HUES6 (cell line): ENCODE measurements around the gene RSPO1.
A peak's percentile ranks its signal among the peaks of the same experiment; 100 is the strongest.

Source experiments
- H3K27ac ChIP-seq: 2 replicates; pipeline ENCODE4 v1.7.0; 2013; ENCODE audit warnings: low read depth, mild to moderate bottlenecking, low read length, inconsistent platforms
- H3K27me3 ChIP-seq: 2 replicates; pipeline ENCODE4 v1.6.1; 2013; ENCODE audit warnings: low read length; ENCODE audit not compliant: control insufficient read depth, insufficient read depth
- H3K36me3 ChIP-seq: 2 replicates; pipeline ENCODE4 v1.6.1; 2013; ENCODE audit warnings: low read length; ENCODE audit not compliant: control insufficient read depth, insufficient read depth
- H3K4me1 ChIP-seq: 2 replicates; pipeline ENCODE4 v1.6.1; 2013; ENCODE audit warnings: low read length; ENCODE audit not compliant: control insufficient read depth, insufficient read depth
- H3K4me3 ChIP-seq: 2 replicates; pipeline ENCODE4 v1.5.1; 2013; ENCODE audit warnings: low read depth, low read length
- H3K9ac ChIP-seq: one replicate; pipeline ENCODE4 v1.6.1; 2013; ENCODE audit warnings: mild to moderate bottlenecking, low read length
- H3K9me3 ChIP-seq: 2 replicates; pipeline ENCODE4 v1.6.1; 2013; ENCODE audit warnings: low read depth, low read length; ENCODE audit not compliant: control insufficient read depth, insufficient read depth

The RSPO1 gene

DNA sequence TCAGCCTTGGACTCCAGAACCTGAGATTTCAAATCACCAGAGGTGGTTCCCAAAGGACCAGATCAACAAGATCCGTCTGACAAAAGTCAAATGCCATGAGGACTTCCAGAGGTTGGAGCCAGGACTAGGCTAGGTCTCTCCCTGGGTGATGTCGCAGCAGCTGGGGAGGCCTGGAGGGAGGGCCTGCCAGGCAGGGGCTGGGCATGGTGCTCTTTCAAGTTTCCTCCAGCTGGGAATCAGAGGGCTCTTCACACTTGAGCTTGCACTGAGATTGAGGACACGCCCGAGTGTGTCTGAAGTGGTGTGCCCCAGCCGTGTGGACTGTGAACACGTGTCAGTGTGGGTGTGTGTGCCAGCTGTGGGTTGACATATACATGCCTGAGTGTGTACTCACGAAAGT, 21.3 kb upstream of the RSPO1 start:
- Histone ChIP-seq H3K9ac (no peak overlapping the region), H3K4me3 (no peak overlapping the region), H3K9me3 (no peaks in the 10 kb centered on the region), H3K27me3 (peaks cover 18% of the 10 kb centered on the region; the same call in 1 of the 2 replicates), H3K27ac (no peak overlapping the region), H3K4me1 (peaks cover 10% of the 10 kb centered on the region), H3K36me3 (no peaks in the 10 kb centered on the region)

DNA sequence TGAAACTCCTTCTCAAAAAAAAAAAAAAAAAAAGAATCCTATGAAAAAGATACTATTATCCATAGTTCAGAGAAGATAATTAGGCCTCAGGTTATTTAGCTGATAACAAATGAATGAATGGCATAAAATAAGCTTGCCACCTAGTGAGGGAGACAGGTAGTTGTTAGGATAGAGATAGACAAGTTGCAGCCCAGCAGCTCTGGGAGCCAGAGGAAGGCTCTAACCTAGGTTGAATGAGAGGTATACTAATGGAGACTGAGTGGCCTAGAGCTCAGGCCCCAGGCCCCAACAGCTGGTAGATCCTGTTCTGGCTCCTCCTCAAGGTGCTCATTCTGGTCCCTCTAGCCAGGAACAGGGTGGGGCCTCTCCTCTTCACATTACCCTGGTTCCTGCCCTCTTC, 20.6 kb upstream of the RSPO1 start:
- Histone ChIP-seq H3K9me3 (no peaks in the 10 kb centered on the region), H3K36me3 (no peaks in the 10 kb centered on the region), H3K9ac (no peak overlapping the region), H3K4me1 (peaks cover 3% of the 10 kb centered on the region; the same call in 1 of the 2 replicates), H3K4me3 (no peak overlapping the region), H3K27ac (no peak overlapping the region), H3K27me3 (peaks cover 14% of the 10 kb centered on the region; the same call in 1 of the 2 replicates)

DNA sequence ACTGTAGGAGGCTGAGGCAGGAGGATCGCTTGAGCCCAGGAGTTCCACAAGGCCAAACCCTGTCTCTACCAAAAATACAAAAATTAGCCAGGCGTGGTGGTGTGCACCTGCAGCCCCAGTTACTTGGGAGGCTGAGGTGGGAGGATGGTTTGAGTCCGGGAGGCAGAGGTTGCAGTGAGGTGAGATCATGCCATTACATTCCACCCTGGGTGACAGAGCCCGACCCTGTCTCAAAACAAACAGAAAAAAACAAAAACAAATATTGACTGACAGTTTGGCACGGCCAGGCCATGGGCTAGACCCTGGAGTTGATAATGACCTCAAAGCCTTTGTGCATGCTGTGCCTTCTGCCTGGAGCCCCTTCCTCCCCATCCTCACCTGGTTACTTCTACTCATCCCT, 19.2 kb upstream of the RSPO1 start:
- Histone ChIP-seq H3K36me3 (no peaks in the 10 kb centered on the region), H3K9ac (no peak overlapping the region), H3K27me3 (peaks cover 9% of the 10 kb centered on the region; the same call in 1 of the 2 replicates), H3K27ac (no peak overlapping the region), H3K4me3 (no peak overlapping the region), H3K9me3 (no peaks in the 10 kb centered on the region), H3K4me1 (no peaks in the 10 kb centered on the region)

DNA sequence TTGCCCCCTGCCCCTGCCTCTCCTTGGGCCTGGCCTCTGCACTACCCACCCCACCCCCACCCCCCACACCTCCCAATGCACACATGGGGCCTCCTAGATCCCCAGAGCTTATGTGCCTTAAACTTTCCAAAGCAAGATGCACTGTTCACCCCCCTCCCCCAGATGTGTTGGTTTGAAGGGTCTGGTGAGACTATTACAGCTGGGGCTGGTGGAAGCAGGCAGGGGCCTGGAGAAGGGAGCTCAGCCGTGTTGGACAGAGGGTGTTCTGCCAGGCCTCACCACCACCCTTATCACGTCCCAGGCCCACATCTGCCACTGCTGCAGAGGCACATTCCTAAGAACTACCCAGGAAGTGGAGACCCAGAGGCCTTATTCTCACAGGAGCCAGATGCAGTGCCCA, 18.3 kb upstream of the RSPO1 start:
- Histone ChIP-seq H3K36me3 (no peaks in the 10 kb centered on the region), H3K27me3 (peaks cover 9% of the 10 kb centered on the region; the same call in 1 of the 2 replicates), H3K27ac (no peak overlapping the region), H3K4me1 (no peaks in the 10 kb centered on the region), H3K9ac (no peak overlapping the region), H3K9me3 (no peaks in the 10 kb centered on the region), H3K4me3 (no peak overlapping the region)

DNA sequence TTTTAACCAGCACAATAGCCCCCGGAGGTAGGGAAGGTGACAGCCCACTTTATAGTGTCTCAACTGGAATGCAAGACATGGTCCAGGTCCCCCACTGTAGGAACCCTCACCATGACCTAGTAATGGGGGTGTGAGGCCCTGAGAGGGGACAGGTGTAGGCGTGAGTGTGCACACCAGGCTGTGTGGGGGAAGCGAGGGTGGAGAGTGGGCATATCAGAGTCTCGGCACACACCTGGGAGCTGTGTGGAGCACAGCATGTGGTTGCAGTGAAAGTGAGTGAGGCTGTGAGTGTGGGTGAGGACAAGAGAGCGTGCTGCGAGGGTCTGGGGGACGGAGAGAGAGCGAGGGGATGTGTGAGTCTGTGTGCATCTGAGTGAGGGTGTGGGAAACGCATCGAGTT, 17.1 kb upstream of the RSPO1 start:
- H3K4me3 ChIP-seq = no peak overlapping the region
- no peaks in the 10 kb centered on the region for H3K36me3 ChIP-seq
- H3K9me3 ChIP-seq = no peaks in the 10 kb centered on the region
- H3K9ac ChIP-seq = no peak overlapping the region
- no peak overlapping the region for H3K27ac ChIP-seq
- peaks cover 9% of the 10 kb centered on the region; the same call in 1 of the 2 replicates for H3K27me3 ChIP-seq
- no peaks in the 10 kb centered on the region for H3K4me1 ChIP-seq

DNA sequence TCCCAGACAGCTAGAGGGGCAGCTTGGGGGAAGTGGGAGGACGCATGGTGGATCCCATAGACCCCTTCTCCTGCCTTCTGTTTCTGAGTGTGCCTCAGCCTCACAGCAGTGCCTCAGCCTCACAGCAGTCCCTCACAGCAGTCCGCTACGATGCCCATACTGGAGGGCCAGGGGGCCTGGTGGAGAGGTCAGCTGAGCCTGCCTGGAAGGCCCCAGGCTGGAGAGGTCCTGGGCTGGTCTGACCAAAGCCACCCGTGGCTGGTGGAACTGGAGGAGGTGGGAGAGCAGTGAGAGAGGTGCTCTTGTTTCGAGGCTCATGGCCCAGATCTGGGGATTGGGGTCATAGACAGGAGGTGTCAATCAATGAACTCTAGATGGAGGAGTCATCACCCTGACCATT, 16.0 kb upstream of the RSPO1 start:
- H3K27me3 ChIP-seq = peaks cover 14% of the 10 kb centered on the region; the same call in 1 of the 2 replicates
- H3K36me3 ChIP-seq = no peaks in the 10 kb centered on the region
- H3K27ac ChIP-seq = no peak overlapping the region
- no peak overlapping the region for H3K4me3 ChIP-seq
- H3K9me3 ChIP-seq = no peaks in the 10 kb centered on the region
- no peaks in the 10 kb centered on the region for H3K4me1 ChIP-seq
- H3K9ac ChIP-seq = no peak overlapping the region

DNA sequence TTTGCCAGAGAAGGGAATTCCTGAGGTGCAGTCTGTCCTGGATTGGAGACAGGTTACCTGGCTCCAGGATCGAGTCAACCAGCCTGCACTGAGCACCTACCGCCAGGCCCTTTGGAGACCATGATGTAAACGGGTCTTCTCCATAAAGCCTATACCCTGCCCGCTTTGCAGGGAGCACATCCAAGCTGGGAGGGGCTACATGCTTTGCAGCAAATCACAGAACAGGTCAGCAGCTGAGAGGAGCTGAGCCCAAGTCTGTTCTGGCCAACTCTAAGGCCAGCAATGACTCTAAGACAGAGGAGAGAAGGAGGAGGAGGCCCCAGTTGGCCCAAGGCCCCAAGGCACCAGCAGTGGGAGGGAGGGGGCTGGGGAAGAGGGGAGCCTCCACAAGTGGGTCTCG, 15.5 kb upstream of the RSPO1 start:
- H3K36me3 ChIP-seq = no peaks in the 10 kb centered on the region
- no peaks in the 10 kb centered on the region for H3K9me3 ChIP-seq
- no peaks in the 10 kb centered on the region for H3K4me1 ChIP-seq
- H3K9ac ChIP-seq = no peak overlapping the region
- no peak overlapping the region for H3K4me3 ChIP-seq
- peaks cover 10% of the 10 kb centered on the region; the same call in 1 of the 2 replicates for H3K27me3 ChIP-seq
- no peak overlapping the region for H3K27ac ChIP-seq

DNA sequence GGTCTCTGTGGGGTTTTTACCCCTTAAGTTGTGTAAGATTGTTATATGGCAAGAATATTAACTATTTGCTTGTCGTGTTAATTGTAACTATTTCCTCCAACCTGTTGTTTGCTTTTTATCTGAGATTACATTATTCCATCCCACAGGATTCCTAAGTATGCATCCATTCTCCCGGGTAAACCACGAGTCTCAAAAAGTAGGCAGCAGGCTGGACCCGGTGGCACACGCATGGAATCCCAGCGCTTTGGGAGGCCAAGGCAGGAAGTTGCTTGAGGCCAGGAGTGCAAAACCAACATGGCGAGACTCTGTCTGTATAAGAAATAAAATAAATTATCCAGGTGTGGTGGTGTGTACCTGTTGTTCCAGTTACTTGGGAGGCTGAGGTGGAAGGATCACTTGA, 12.6 kb upstream of the RSPO1 start:
- Histone ChIP-seq H3K36me3 (no peaks in the 10 kb centered on the region), H3K27me3 (peaks cover 29% of the 10 kb centered on the region), H3K4me1 (no peaks in the 10 kb centered on the region), H3K9me3 (no peaks in the 10 kb centered on the region), H3K9ac (no peak overlapping the region), H3K4me3 (no peak overlapping the region), H3K27ac (no peak overlapping the region)

DNA sequence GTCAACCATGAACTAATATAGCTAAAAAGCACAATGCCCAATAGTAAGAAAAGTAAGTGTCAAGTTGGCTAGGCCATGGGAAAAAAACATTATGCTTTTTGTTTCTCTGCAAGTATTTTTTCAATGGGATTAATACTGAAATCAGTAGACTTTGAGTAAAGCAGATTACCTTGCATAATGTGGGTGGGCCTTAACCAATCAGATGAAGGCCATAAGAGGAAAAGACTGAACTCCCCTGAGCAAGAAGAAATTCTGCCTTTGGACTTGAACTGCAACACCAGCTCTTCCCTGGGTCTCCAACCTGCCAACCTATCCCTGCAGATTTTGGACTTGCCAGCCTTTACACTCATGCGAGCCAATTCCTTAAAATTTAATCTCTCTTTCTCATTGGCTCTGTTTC, 6.4 kb upstream of the RSPO1 start:
- H3K9ac ChIP-seq = no peak overlapping the region
- H3K36me3 ChIP-seq = no peaks in the 10 kb centered on the region
- H3K4me3 ChIP-seq = no peak overlapping the region
- no peaks in the 10 kb centered on the region for H3K9me3 ChIP-seq
- H3K27me3 ChIP-seq = peaks cover 89% of the 10 kb centered on the region
- no peak overlapping the region for H3K27ac ChIP-seq
- H3K4me1 ChIP-seq = no peaks in the 10 kb centered on the region

DNA sequence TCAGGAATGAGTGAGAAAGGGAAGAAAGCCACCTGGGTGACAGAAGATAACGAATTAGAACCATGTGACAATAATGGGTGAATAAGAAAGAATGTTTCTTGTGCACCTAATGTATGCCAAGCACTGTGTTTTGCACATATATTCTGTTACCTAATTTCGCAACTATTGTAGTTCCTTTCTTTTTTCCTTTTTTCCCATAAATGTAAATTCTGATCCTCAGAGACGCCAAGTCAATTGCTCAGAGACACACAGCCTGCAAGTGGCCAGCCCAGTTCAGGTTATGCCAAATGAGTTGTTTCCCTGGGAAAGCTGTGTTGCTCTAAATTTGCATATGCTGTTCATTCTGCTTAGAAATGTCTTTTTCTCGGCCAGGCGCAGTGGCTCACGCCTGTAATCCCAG, 1.7 kb upstream of the RSPO1 start:
- peaks cover 9% of the 10 kb centered on the region for H3K4me1 ChIP-seq
- peaks cover 100% of the 10 kb centered on the region for H3K27me3 ChIP-seq
- H3K4me3 ChIP-seq = no peak overlapping the region
- H3K27ac ChIP-seq = no peak overlapping the region
- H3K9ac ChIP-seq = no peak overlapping the region
- H3K9me3 ChIP-seq = no peaks in the 10 kb centered on the region
- no peaks in the 10 kb centered on the region for H3K36me3 ChIP-seq

DNA sequence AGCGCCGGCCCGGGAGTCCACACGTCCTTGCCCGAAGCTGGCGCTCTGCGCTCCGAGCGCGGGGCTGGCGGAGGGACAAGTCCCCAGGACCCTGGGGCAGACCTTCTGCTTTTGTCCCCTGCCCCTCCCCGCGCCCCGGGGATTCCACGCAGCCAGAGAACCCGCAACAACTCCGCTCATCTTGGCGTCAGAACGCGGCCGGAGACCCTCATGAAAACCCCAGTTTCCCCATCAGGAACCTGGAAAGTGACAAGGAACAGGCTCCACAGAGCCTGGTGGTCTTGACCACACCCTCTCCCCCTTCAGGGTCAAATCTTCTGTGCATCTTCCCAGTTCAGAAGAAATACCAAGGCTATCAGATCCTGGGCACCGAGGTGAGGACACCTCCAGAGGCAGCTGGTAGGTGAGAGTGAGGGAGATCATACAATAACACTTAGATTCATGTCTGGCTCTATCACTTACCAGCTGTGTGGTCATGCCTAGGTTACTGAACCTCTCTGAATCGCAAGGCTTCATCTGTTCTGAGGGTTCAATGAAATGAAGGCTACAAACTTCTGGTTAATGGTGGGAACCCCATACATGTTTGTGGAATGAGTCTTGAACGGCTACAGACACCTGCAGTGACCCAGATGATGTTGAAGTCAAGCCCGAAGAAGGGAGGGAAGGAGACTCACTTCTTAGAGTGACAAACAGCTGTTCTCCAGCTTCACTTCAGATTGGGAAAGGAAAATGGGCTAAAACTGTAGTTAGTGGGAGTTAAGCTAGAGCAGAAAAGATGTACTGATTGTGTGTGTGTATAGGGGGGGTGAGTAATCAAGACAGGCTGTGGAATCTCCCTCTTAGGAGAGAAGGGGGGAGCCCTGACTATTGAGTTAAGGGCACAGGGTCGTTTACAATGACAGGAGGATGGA, 555 bp upstream of the RSPO1 start:
- peak overlapping the region; percentile 52 for H3K4me3 ChIP-seq
- no peak overlapping the region for H3K9ac ChIP-seq
- H3K27ac ChIP-seq = no peak overlapping the region
- peaks cover 9% of the 10 kb centered on the region for H3K4me1 ChIP-seq
- peaks cover 100% of the 10 kb centered on the region for H3K27me3 ChIP-seq
- H3K9me3 ChIP-seq = no peaks in the 10 kb centered on the region
- no peaks in the 10 kb centered on the region for H3K36me3 ChIP-seq
